HG02840 (cell line): Measurements from ENCODE around the gene IGSF21.
"Not testable (repeated sequence)": the region's sequence is repeated elsewhere in the genome, so short reads cannot be mapped to it uniquely, and the experiment has no call there.

Source experiments
- ATAC-seq: cut with Tn5 transposase; IDR thresholded peaks from one replicate; pipeline ENCODE4 v1.9.1; 2021; ENCODE audit warnings: mild to moderate bottlenecking, moderate library complexity, moderate number of reproducible peaks; ENCODE audit not compliant: unreplicated experiment, low FRiP score

IGSF21 gene

DNA sequence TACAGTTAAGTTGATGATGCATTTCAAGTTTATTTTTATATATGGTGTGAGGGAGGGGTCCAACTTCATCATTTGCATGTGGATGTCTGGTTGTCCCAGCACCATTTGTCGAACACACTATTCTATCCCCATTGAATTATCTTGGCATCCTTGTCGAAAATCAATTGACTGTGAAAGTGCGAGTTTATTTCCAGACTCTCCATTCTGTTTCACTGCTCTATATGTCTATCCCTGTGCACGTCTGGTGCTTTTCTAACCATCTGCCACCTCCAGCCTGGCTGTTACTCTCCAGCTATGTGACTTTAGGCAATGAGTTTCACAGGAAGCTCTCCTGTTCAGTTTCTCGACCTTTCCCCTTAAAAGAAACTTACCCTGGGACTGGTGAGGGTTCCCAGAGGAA lies 236.0 kb downstream of the IGSF21 start:
- no peak for ATAC-seq

DNA sequence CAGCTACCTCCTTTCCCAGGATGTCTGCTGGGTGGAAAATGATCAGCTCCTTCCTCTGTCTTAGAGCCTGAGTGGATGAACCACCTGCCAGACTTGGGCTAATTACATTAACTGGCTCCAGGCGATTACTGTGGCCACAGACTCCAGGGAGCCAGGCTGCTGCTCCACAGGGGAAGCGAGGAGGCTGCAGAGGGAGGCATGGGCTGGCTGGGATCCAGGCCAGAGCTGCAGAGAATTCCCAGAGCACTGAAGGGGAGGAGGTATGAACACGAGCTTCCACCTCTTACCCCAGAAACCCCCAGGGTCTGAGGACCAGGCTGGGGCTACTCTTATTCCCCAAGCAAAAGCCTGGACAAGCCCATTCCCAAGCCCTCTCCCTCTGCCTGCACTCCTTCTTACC lies 237.2 kb downstream of the IGSF21 start:
- ATAC-seq, result no peak

- no peak for ATAC-seq
Measured at GRCh38 chr1:18347559-18347958, 240.0 kb downstream of the IGSF21 start.

- no peak for ATAC-seq
Measured at GRCh38 chr1:18348354-18348753, 240.8 kb downstream of the IGSF21 start.

DNA sequence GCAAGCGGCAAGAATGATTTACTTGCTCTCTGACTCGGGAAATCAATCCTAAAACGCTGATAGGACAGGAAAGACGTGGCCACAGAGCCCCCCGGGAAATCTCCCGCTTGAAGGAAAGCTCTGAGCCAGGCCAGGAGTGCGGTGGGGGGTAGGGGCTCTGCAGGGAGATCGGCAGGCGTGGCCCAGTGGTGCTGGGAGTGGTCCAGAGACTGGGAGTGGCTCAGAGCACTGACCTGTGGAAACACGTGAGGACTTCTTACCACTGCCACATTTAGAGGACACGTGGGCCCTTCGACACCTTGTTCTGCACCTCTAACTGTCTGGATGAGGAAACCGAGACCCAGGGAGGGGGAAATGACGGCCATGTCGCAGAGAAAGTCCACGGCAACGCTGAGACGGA lies 243.1 kb downstream of the IGSF21 start:
- ATAC-seq, result no peak

GRCh38 chr1:18351735-18352134 lies 244.1 kb downstream of the IGSF21 start:
- no peak for ATAC-seq

DNA sequence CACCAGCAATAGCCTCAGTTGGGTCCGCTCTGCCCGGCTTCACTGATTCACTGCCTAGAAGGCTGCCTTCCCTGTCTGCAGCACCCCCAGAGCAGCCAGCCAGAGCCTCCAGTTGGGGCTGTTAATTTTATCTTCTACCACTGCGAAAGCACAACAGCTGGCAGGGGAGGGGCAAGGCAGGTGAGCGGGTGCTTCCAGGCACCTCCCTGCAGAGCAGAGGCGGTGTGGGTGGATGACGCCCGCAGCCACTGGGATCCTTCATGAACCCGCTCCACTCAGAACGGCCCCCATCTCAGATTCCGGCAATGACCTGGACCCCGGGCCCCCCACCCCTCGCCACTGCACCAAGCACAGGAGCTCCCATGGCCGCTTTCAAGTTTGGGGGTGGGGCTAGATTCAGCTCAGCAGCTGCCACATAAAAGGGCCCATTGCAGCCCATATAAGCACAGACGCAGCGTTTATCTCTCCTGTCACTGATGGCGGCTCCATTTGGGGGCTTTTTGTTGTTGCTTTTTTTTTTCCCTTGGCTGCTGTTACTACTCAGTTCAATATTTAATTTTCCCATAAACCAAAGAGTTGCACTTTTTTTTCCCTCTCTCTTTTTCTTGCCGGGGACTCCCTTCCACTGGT lies 245.2 kb downstream of the IGSF21 start:
- no peak for ATAC-seq

DNA sequence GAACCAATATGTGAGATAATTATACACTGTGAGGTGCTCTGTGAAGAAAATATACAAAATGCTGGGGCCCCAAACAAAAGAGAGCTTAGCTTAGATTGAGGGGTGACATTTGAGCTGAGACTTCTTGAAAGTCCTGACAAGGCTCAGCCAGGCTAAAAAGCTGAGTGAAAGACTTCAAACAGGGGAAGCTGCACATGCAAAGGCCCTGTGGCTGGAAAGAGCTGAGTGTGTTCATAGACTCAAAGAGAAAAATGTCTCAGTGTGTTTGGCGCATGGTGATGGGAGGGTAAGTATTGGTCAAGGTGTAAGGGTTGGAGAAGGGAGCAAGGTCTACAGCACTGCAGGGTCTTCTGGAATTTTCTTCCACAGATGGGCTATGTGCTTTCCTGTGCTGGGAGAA lies 245.9 kb downstream of the IGSF21 start:
- ATAC-seq, result no peak

GRCh38 chr1:18353992-18354391 lies 246.4 kb downstream of the IGSF21 start:
- no peak for ATAC-seq

- no peak for ATAC-seq
Measured at GRCh38 chr1:18354612-18355011, 247.0 kb downstream of the IGSF21 start.

DNA sequence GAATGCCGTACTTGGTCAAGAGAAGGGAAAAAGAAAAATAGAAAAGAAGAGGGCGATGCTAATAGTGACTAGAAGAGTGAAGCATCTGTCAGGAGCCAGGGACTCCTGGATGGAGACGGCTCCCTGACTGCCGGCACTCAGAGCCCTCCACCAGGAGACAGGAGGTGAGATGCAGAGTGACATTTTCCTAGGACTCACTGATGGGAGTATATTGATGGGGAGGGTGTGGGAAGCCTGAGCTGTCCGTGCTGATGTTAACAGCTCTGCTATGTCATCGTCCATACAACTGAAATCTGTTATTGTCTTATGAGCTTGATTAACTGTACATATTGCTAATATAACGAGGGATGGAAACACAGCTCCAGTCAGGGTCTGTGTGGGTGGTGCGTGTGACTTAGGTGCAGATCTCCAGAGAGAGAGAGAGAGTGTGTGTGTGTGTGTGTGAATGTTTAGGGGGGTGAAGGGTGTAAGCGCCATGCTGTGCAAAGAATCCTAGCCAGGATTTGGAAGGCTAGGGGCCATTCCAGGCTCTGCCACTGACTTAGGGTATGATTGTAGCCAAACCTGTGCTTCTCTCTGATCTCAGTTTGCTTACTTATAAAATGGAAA lies 250.1 kb downstream of the IGSF21 start:
- ATAC-seq, result no peak

DNA sequence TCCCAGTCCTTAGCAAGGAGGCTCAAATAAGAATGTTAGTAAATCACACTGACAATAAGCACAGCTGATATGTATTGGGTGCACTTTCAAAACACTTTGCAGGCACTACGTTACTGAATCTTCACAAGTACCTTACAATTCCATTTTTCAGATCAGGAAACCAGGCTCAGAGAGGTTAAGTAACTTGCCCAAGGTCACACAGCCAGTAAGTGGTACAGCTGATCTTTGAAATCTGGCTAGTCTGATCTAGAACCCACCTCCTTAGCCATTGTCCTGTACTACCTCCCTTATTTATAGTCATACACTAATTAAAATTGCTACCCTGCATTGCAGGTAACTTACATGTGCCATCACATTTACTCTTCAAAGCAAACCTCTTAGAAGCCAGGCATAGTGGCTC lies 251.0 kb downstream of the IGSF21 start:
- no peak for ATAC-seq

- ATAC-seq, result no peak
Measured at GRCh38 chr1:18360251-18360650, 252.7 kb downstream of the IGSF21 start.

GRCh38 chr1:18362150-18362549 lies 254.6 kb downstream of the IGSF21 start:
- ATAC-seq, result no peak

- no peak for ATAC-seq
Measured at GRCh38 chr1:18363436-18363835, 255.8 kb downstream of the IGSF21 start.

DNA sequence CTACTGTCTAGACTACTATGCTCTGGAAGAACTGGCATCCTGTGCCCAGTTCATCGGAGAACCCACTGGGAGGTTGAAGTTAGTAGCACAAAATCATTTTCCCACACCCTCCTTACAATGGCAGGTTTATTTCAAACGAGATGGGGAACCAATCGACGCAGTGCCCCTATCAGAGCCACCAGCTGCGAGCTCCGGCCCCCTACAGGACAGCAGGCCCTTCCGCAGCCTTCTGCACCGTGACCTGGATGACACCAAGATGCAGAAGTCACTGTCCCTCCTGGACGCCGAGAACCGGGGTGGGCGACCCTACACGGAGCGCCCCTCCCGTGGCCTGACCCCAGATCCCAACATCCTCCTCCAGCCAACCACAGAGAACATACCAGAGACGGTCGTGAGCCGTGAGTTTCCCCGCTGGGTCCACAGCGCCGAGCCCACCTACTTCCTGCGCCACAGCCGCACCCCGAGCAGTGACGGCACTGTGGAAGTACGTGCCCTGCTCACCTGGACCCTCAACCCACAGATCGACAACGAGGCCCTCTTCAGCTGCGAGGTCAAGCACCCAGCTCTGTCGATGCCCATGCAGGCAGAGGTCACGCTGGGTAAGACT lies 257.6 kb downstream of the IGSF21 start:
- no peak for ATAC-seq

- ATAC-seq, result not testable (repeated sequence)
Measured at GRCh38 chr1:18372505-18372904, 264.9 kb downstream of the IGSF21 start.

- ATAC-seq, result no peak
Measured at GRCh38 chr1:18373151-18373550, 265.6 kb downstream of the IGSF21 start.

DNA sequence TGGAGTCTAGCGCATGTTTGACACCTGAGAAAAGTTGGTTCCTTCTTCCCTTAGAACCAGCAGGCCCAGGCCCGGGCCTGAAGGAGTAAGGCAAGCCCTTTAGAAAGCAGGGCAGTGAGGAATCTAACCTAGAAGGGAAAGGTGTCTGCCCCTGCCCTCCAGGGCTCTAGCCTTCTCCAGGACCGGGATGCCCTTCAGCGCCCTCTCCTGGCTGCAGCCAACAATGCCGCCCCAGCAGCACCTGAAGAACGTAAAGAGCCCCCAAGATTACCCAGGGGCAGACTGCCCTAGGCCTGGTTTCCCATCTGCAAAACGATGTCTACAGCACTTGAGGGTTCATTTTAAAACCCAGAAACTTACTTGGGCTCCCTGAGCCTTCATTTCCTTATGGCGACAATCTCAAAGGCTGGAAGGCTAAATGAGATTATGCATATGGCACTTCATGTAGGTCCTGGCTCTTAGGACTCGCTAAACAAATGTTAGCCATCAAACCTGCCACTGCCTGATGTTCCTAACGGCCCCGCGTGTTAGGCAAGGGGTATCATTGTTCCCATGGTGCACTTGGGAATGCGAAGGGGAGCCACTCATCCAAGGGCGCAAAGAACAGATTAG lies 266.4 kb downstream of the IGSF21 start:
- no peak for ATAC-seq

- ATAC-seq, result no peak
Measured at GRCh38 chr1:18376661-18377060, 269.1 kb downstream of the IGSF21 start.

DNA sequence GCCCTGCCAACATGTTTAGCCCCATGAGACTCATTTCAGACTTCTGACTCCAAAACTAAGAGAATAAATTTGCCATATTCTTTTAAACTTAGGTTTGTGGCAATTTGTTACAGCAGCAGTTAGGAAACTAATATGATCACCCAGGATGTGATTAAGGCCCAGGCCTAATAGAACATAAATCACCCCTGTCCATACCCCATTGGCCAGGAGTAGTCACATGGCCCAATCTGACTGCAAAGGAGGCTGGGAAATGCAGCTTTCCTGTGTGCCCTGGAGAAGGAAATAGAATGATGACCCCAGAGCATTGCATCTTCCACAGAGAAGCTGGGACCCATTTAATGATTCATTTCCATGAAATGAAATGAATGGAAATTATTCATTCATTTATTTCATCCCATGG lies 272.7 kb downstream of the IGSF21 start:
- no peak for ATAC-seq

GRCh38 chr1:18384059-18384458 lies 276.5 kb downstream of the IGSF21 start:
- ATAC-seq, result no peak
